Activated CD4-positive, CD25-positive, alpha-beta regulatory T cell treated with anti-CD3 and anti-CD28 coated beads, Interleukin-2, amount 50 U/mL, for 24 hours (primary cell): ENCODE measurements around the gene NDUFB1.

ENCODE experiments used
- ATAC-seq, 2 donors: fragments of 150-1000 bp; cut with Tn5 transposase; one replicate each; pipeline ENCODE4 v1.10.0; 2021; ENCODE audit warnings: mild to moderate bottlenecking in 1 of 2, moderate library complexity in 1 of 2

The NDUFB1 gene

DNA sequence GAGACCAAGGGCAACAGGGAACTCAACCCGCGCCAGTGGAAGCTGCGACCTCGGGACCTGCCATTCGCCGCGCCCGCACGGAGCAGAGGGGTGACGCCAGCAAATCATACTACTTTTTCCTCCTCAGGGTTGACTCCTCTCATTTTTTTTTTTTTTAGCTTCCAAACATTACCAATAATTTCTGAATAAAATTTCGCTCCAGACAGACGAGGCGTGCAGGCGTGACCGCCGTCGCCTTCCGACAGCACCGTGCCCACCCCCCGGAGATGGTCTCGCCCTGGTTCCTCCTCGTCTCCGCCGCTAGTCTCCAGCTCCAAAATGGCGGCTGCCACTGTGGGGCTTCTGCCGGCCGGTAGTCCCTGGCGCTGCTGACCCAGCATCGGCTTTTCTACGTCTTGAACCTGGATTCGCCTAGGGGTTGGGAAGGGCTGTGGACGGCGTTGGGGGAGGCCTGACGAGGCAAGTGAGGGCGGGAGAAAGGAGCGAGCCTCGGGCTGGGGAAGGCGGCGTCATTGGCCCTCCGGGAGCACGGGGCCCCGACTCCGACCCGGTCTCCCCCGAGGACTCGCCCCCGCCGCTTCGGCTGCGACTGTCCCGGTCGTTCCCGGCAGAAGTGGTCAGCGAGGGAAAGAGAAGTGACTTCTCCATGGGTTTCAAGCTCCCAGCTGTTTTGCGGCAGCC lies at the start of gene NDUFB1, which contains the start of gene CPSF2:
NDUFB1 (minus strand) TSS at position 37 of the 681 bp plus-strand sequence. CDS start 4,069 bp downstream, outside the sequence.
CPSF2 (plus strand) TSS at position 300 of the 681 bp plus-strand sequence. CDS start 9,016 bp downstream, outside the sequence.
- ATAC-seq, result peak; percentile 91

DNA sequence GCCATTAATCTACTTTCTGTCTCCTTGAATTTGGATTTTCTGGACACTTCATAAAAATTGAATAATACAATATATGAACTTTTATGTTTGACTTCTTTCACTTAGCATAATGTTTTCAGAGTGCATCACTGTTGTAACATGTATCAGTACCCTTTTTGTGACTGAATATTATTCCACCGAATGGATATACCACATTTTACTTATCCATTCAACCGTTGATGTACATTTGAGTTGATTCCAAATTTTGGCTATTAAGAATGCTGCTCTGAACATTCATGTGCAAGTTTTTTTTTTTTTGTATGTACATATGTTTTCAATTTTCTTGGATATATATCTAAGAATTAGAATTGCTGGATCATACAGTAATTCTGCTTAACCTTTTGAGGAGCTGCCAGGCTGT lies 43.5 kb upstream of the NDUFB1 start:
- no peak for ATAC-seq

DNA sequence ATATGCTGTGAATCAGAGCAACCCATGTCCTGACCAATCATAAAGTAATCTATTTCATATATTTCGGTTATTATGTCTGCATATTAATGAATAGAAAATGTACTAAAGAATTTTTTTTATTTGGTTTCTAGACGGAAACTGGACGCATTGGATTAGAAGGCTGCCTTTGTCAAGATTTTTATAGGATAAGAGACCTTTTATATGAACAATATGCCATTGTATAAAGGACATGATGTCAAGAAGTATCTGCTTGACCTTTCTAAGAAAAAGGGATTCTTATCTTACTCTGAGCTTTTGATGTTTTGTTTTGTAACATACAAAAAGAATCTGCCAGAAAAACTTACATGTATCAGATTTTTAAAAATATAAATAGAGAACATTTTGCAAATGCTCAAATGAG lies 40.0 kb upstream of the NDUFB1 start:
- ATAC-seq, result no peak

DNA sequence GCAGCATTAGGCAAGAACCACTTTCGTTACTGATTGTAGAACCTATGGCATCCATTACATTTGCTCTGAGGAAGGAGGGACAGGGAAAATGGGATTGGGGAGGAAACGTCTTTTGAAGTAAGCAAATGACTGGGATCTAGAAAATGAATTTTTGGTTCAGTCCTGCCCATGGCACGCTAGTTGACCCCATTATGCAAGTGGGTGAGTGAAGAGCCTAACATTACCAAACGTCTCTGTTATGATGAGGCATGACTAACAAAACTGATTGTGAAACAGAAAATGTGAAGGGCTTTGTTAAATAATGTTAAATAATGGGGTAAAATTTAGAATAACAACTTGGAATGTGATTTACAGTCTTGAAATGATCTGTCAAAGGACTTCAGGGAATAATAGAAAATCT lies 39.1 kb upstream of the NDUFB1 start:
- no peak for ATAC-seq

DNA sequence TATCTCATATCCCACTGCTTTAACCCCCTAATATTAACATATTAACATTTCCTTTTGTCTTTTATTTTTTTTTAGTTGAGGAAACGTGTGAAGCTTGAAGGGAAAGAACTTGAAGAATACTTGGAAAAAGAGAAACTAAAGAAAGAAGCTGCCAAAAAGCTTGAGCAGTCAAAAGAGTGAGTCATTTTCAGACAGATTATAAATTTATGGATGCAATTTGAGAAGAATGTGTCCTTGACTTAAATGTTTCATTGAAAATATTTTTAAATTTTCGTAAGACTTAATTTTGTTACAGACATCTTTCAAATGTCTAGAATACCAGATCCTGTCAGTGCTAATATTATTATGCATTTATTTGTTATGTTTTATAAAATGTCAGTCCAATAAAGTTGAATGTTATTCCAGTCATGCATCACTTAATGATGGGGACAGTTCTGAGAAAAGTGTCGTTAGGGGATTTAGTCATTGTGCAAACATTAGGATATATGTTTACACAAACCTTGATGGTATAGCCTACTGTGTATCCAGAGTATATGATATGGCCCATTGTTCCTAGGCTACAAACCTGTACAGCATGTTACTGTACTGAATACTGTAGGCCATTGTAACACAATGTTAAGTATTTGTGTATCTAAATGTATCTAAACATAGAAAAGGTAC lies 32.9 kb upstream of the NDUFB1 start:
- no peak for ATAC-seq

DNA sequence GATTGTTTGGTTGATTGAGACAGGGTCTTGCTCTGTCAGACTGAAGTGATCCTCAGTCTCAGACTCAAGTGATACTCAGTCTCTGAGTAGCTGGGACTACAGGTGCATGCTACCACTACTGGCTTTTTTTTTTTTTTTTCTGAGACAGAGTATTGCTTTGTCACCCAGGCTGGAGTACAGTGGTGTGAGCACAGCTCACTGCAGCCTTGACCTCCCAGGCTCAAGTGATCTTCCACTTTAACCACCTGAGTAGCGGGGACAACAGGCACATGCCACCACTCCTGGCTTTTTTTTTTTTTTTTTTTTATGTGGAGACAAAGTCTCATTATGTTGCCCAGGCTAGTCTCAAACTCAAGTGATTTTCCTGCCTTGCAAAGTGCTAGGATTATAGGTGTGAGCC lies 32.1 kb upstream of the NDUFB1 start:
- no peak for ATAC-seq

DNA sequence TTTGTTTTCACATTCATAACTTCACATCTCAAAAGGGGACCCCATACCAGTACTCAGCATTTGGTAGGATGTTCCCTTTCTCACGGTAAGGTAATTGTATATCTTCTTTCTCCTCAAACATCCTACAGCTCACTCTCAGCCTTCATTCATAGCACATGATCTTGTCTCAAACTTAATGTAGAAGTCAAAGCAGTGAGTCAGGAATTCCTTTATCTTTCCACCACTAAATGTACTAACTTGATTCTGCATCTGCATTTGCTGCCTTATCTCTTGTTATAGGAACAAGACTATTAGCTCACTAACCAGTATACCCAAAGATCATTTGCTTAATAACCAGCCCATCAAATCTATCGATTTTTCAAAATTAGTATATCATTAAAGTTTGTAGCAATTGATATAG lies 23.2 kb upstream of the NDUFB1 start:
- no peak for ATAC-seq

DNA sequence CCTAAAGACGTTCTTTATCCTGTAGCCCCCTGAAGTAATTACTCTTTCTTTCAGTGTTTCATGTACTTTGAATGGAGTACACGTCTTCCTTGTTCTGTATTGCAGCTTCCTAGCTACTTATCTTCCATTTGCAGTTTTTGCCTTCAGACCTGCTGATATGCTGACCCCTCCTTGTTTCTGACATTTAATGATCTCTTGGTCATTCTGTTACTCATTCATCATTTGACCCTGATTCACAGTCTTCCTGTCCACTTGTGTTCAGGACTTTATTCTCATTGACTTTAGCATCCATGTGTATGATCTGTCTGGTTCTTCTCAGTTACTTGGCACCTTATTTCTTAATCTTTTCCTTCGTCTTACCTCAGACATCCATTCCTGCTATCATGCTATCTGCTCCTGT lies 22.5 kb upstream of the NDUFB1 start:
- ATAC-seq, result no peak

DNA sequence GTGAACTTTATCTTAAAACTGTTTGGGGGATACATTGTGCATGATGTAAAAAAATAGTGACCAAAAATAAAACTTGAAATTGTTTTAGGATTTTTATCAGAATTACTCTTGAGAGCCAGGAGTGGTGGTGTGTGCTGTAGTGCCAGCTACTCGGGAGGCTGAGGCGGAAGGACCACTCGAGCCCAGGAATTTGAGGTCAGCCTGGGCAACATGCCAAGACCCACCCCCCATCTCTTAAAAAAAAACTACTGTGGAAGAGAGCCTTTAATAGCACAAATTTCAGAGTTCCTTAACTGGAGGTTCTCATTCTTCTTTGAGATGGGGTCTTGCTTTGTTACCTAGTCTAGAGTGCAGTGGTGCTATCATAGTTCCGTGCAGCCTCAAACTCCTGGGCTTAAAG lies 21.8 kb upstream of the NDUFB1 start:
- no peak for ATAC-seq

DNA sequence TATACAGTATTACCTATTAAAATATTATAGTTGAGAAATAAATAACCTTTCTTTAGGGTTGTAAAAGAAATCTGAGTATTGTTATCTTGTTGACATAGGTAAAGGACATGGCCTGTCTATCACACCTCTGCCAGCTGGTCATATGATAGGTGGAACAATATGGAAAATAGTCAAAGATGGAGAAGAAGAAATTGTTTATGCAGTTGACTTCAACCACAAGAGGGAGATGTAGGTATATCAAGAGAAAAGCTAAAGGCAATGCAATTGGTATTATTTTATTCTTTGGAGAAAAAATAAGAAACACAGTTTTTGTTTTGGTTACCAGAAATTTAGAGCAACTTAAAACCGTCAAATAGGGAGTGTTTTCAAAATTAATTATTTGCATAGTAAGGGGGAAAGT lies 13.8 kb upstream of the NDUFB1 start:
- ATAC-seq, result no peak

DNA sequence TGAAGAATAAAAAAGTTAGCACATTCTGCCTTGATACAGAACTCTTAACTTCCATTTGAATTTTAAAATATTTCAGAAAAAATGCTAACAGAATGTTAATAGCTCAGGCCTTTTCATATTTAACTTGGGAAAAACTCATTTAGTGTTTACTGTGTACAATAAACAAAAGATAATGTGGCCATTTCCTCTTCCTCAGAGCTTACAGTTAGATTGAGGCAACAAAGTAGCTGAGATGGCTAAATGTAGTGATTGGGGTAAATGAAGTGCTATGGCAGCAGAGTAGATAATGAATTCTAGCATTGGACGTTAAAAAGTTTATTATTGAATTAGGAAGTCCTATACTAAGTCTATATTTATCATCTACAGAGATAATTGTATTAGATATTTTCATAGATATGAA lies 12.9 kb upstream of the NDUFB1 start:
- no peak for ATAC-seq

DNA sequence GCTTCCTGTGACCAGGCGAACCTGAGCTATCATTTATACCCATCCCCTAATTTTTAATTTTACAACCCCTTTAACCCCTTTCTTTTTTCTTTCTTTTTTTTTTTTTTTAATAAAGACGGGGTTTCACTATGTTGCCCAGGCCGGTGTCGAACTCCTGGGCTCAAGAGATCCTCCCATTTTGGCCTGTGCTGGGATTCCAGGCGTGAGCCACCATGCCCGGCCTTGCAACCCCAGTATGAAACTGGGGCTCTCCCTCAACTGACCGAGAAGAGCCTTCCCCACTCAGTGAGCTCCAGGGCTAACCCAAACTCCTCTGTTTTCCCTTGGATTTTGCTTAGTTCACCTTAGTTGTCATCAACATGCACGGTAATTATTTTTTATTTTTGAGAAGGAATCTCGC lies 1.3 kb upstream of the NDUFB1 start:
- ATAC-seq, result no peak

DNA sequence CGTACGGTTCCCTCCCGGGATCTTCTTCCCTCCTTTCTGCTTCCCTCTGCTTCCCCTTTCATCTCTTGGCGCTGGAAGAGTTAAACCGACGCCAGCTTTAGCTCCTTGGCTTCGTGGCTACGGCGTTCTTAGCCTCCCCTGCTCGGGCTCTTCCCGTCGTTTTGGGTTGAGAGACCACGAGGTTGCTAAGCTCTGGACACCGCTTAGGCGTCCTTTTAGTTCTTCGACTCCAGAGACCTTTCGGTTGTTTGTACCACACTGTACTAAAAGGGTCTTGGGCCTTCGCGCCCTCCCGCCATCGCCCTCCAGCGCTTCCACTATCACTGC lies 808 bp upstream of the NDUFB1 start:
- peak; percentile 3 to 8 for ATAC-seq

DNA sequence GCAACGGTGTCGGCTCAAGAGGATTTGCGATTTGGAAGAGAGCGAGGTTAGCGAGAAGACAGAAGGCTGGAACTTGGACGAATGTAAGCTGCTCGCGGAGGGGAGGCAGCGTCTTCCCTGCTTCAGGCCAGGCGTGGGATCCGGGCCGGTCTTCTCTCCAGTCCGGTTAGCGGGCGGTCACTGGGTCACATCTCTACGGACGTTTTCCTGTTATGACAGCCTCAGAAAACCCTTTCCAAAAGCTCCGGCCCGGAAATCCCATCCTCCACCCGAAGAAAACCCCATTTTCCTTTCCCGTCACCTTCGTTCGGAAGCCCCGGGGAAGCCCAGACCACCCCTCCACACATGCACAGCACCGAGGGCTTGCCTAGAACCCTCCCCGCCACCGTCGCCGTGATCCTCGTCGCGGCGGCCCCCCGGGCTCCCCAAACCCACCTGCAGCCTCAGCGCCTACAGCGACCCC lies 268 bp downstream of the NDUFB1 start:
- peak in 1 of 2 donors; percentile 22 for ATAC-seq

DNA sequence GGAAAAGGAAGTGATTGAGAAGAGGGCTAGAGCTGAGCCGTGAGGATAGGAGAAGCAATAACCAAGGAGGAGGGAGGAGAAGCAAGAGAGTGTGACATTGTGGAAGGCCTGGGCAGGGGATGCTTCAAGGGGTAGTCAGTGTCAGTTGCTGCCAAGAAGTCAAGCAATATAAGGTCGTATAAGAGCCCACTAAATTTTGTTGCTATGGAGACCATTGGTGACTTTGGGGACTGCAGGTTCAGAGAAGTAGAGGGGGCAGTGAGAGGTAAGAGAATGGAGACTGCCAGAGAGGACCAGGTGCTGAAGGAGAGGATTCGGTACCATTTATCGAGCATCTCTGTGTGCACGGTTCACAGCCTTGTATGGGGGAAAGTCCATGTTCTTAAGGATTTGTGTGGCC lies 12.0 kb downstream of the NDUFB1 start:
- no peak for ATAC-seq

DNA sequence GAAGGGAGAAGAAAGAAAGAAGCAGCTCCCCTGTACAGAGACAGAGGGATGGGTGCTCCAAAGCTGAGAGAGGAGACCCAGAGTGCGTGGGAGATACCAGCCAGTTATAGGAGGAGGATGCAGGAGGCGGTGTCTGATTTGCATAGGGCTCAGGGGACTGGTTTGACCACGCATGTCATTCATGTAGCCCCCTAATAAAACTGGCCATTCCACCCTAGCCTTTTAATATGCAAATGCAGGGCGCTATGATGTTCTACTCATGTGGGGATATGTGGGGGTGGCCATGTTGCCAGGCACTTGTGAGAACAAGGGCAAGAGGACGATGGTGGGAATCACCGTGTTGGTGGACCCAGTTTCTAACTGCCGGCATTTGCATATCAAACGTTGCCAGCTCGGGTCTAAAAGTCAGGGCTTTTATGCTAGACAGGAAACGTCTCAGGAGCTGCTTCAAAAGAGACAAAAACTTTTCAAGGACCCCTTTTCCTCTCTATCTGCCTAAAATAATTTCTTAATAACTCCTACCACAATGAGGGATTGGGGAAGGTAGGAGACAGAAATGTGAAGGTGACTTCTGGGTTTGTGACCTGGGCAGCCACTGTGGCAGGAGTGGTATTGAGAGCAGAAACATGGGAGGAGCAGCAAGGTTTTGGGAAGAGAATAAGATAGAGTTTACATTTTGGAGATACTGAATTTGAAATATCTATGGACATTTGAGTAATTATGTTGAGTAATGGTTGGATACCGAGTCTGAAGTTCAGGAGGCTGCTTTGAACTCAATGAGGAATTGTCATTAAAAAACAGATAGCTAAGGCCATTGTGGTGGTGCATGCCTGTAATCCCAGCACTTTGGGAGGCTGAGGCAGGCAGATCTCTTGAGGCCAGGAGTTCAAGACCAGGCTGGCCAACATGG lies 12.9 kb downstream of the NDUFB1 start:
- ATAC-seq, result no peak

DNA sequence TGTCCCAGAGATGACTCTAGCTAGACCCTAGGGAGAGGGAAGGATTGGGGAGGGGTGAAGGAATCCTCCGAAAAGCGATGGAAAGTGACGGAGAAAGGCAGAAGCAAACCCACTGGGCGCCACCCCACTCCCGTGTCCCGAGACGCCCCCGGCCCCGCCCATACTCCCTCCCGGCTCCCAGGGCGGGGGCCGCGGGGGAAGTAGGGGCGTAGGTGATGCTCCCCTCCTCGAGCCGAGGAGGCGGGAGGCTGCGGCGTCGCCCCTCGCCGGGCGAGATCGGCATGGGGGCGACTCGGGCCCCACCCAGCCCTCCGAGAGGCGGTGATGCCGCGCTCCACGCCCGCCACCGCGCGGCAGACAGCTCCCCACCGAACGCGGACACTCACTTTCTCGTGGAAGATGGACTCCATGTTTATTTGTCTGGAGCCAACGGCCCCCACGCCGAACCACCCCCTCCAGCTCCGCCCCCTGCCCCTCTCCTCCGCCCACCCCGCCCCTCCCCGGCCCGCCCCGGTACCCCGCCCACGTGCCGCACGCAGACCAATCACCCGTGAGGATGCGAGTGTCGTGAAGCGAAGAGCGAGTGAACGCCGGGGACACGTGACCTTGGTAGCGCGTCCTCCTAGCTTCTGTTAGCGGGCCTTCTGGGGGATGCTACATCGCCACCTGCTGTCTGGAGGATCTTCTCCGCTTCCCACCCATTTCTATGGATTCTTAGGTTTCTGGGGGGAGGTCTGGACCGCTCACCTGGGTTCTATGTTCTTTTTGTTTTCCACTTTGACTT lies 15.2 kb downstream of the NDUFB1 start, which contains the start of gene ATXN3:
ATXN3 (minus strand) TSS at position 440 of the 784 bp plus-strand sequence; CDS start at position 410, 30 bp downstream.
- peak; percentile 97 to 98 for ATAC-seq

DNA sequence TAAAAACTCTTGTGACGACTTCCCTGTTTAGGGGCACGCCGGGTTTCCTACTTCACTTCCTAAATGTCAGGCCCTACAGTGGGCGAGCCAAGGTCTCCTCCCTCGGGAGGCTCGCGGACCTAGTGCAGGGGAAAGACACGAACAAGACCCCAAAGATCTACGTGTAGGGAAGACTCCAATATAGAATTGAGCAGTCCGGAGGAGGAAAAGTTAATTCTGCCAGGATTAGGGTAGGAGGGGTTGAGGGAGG lies 15.7 kb downstream of the NDUFB1 start:
- no peak for ATAC-seq

DNA sequence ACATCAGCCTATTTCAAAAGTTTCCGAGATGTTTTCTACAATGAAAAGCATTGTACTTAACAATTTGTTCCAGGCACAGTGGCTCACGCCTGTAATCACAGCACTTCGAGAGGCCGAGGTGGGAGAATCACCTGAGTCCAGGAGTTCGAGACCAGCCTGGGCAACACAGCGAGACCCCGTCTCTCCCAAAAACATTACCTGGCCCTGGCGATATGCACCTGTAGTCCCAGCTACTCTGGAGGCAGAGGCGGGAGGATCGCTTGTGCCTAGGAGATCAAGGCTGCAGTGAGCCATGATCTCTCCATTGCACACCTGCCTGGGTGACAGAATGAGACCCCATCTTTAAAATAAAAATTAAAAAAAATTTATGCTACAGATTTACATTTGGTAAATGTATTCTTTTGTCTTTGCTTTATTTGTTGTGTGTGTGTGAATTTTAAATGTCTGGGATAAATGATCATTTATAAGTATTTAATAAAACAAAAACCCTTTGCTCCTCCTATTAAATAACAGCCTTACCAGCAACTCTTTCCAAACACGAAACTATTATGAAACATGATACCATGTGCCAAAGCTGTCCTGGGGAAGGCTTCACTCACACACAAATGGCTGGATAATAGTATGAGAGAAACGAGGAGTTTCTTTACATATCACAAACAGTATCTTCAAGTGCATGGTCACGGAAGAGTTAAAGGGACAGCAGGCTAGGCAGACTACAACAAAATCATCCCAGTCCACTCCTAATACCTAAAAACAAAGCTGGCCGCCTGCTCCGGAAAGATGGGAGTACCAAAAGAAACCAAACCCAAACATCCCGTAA lies 16.2 kb downstream of the NDUFB1 start:
- ATAC-seq, result no peak

DNA sequence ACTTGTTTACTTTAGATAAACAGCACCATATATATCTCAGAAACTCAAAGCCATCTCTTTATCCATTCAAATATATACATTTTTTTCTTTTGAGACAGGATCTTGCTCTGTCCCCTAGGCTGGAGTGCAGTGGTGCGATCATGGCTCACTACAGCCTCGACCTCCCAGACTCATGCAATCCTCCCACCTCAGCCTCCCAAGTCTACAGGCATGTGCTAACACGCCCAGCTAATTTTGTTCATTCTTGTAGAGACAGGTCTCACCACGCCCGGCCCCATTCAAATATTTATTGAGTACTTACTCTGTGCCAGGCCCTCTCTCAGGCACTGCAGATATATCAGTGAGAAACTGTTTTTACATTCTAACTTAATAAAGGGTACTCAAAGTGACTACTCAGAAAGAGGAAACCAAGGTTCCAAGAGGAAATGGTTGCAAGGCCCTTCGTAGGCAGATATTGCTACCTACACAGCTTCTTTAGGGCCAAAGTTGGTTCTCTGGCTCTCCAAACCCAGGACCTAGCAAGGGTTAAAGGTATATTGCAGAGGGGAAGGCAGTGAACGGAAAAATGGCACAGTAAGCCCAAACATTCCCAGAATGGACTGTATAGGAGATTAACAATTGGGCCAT lies 18.0 kb downstream of the NDUFB1 start:
- no peak for ATAC-seq

DNA sequence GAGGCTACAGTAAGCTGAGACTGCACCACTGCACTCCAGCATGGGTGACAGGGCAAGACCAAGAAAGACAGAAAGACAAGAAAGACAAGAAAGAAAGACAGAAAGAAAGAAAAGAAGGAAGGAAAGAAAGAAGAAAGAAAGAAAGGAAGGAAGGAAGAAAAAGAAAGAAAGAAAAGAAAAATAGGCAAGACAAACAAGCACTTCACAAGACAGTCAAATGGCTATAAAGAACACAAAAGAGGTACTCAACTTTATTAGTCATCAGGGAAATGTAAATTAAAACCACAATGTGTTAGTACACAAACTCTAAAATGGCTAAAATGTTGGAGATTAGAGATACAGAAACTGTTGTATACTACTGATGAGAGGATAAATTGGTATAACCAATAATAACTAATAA lies 21.7 kb downstream of the NDUFB1 start:
- no peak for ATAC-seq
